ENCODE measurements around the gene BPIFA2. TPM values are rescaled to one million over a fixed set of nuclear protein-coding genes. Genes with fewer than 3 reads are reported as not detected.
A peak's percentile ranks its signal among the peaks of the same experiment; 100 is the strongest.

BPIFA2 gene
- total RNA-seq, 2 experiments from 2014 or later: not detected

DNA sequence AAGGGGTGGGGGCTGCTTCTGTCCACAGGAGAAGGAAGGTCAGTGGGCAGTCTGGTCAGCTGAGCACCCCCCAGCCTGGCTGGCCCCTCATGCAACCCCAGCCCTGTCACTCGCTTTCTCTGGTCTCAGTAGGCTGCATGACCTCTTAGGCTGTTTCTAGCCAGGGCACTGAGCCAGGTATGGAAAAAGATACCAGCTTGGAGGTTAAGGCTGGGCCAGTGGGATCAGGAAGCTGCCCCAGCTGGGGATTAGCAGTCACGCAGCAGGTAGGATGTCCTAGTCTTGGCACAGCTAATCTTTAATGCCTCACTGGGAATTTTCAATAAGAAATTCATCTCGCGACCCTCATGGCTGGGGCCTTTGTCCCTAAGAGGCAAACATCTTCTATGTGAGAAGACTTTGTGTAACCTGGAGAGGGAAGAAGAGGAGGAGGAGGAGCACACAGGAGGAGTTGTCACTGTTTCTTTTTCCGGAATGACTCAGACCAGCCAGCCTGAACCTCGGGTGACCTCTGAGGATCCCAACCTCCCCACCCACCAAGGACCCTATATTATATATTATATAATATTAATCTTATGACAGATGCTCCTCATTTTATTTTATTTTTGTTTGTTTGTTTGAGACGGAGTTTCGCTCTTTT lies 2.4 kb upstream of the BPIFA2 start:
- intact Hi-C loops (cut with micrococcal nuclease): no loop called here
- ChIA-PET CTCF (no interaction called here), POLR2A (no interaction called here)
- Mint-ChIP-seq H3K36me3 (ENCODE audit: low read depth) (no peaks in the 10 kb centered on the region), H3K4me1 (ENCODE audit: low read depth) (no peaks in the 10 kb centered on the region), H3K9me3 (peaks cover 7% of the 10 kb centered on the region), H3K27me3 (peaks cover 2% of the 10 kb centered on the region), H3K27ac (no peak overlapping the region), H3K4me3 (no peak overlapping the region)
- DNase-seq (no peak), ATAC-seq (no peak)
- TF ChIP-seq CTCF (IDR thresholded peaks at IDR 0.05): no peak

GRCh38 chr20:33166533-33167113 lies 1.3 kb upstream of the BPIFA2 start:
- no peak overlapping the region for H3K4me3 Mint-ChIP-seq
- H3K36me3 Mint-ChIP-seq (ENCODE audit: low read depth): no peaks in the 10 kb centered on the region
- ChIA-PET CTCF (no interaction called here), POLR2A (no interaction called here)
- H3K9me3 Mint-ChIP-seq: peaks cover 9% of the 10 kb centered on the region
- peaks cover 2% of the 10 kb centered on the region for H3K27me3 Mint-ChIP-seq
- no peak for DNase-seq
- ATAC-seq: no peak
- no peak for TF ChIP-seq CTCF (IDR thresholded peaks at IDR 0.05)
- no peak overlapping the region for H3K27ac Mint-ChIP-seq
- intact Hi-C loops (cut with micrococcal nuclease): no loop called here
- no peaks in the 10 kb centered on the region for H3K4me1 Mint-ChIP-seq (ENCODE audit: low read depth)

- Mint-ChIP-seq H3K27me3 (peaks cover 2% of the 10 kb centered on the region), H3K36me3 (ENCODE audit: low read depth) (no peaks in the 10 kb centered on the region), H3K9me3 (peaks cover 11% of the 10 kb centered on the region), H3K4me1 (ENCODE audit: low read depth) (no peaks in the 10 kb centered on the region), H3K4me3 (no peak overlapping the region), H3K27ac (no peak overlapping the region)
- CTCF ChIA-PET: interaction anchor here (0.7 to 1.7 kb wide), 9 partner anchors 9 to 1287 kb away, joined by 3 to 5 read pairs (median 3); no protein-coding TSS in a partner anchor
- DNase-seq: peak; percentile 64
- POLR2A ChIA-PET: no interaction called here
- no peak for ATAC-seq
- peak; percentile 83 for TF ChIP-seq CTCF (IDR thresholded peaks at IDR 0.05)
- intact Hi-C loops (cut with micrococcal nuclease): no loop called here
Measured at GRCh38 chr20:33169176-33169794, 1.3 kb downstream of the BPIFA2 start.

DNA sequence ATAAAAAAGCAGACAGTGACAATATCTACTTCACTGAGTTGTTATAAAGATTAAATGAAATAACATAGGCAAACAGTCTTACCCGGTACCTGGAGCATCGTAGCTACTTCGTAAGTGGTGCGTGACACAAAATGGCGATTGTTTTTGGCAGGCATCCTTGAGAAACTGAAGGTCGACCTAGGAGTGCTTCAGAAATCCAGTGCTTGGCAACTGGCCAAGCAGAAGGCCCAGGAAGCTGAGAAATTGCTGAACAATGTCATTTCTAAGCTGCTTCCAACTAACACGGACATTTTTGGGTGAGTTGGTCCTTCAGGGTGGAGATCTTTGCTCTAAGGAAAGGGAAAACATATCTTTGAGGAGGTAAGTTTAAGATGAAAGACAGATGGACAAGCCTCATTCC lies 4.8 kb downstream of the BPIFA2 start:
- Mint-ChIP-seq H3K9me3 (peaks cover 11% of the 10 kb centered on the region), H3K4me3 (no peak overlapping the region), H3K36me3 (ENCODE audit: low read depth) (no peaks in the 10 kb centered on the region), H3K27me3 (peaks cover 2% of the 10 kb centered on the region), H3K4me1 (ENCODE audit: low read depth) (no peaks in the 10 kb centered on the region), H3K27ac (no peak overlapping the region)
- intact Hi-C loops (cut with micrococcal nuclease): no loop called here
- POLR2A ChIA-PET: no interaction called here
- TF ChIP-seq CTCF (IDR thresholded peaks at IDR 0.05): no peak
- DNase-seq (no peak), ATAC-seq (no peak)
- CTCF ChIA-PET: interaction anchor here (1.0 kb wide), 1 partner anchor 36 kb away, joined by 3 read pairs; no protein-coding TSS in a partner anchor

DNA sequence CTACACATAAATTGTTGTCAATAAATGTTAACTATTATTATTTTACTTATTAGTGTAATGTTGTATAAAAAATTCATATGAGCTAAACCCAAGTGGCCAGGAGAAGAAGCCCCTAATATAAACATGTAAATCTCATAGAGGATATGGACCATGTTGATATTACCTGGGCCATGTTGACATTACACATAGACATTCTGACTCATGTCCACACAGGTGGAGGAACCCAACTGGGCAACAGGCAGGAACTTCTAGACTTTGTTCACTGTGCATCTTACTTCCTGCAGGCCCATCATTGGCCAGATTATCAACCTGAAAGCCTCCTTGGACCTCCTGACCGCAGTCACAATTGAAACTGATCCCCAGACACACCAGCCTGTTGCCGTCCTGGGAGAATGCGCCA lies 7.2 kb downstream of the BPIFA2 start:
- H3K4me3 Mint-ChIP-seq: no peak overlapping the region
- ChIA-PET CTCF (no interaction called here), POLR2A (interaction anchor here (0.7 kb wide), 1 partner anchor 20 kb away, joined by 3 read pairs; no protein-coding TSS in a partner anchor)
- TF ChIP-seq CTCF (IDR thresholded peaks at IDR 0.05): no peak
- H3K4me1 Mint-ChIP-seq (ENCODE audit: low read depth): no peaks in the 10 kb centered on the region
- H3K27me3 Mint-ChIP-seq: no peaks in the 10 kb centered on the region
- peaks cover 4% of the 10 kb centered on the region for H3K9me3 Mint-ChIP-seq
- ATAC-seq (no peak), DNase-seq (no peak)
- no peak overlapping the region for H3K27ac Mint-ChIP-seq
- H3K36me3 Mint-ChIP-seq (ENCODE audit: low read depth): no peaks in the 10 kb centered on the region
- intact Hi-C loops (cut with micrococcal nuclease): no loop called here

Measured in activated CD8-positive, alpha-beta T cell treated with anti-CD3 and anti-CD28 coated beads for 36 hours (primary cell).